Measurements from ENCODE around the gene SAMD1.

- TF ChIP-seq CTCF (IDR thresholded peaks at IDR 0.05): no peak
- no peak for TF ChIP-seq POLR2A (IDR thresholded peaks at IDR 0.05)
Measured at GRCh38 chr19:14054099-14054498, 36.5 kb downstream of the SAMD1 start.

All from body of pancreas (tissue), 4 donors.